Smooth muscle cell (in vitro differentiated cells): ENCODE measurements around the gene RNF7. TPM values are rescaled to one million over a fixed set of nuclear protein-coding genes. Genes with fewer than 3 reads are reported as not detected.

Source experiments
- DNase-seq: peaks from one replicate; lab custom pipeline; 2025; ENCODE audit not compliant: unreplicated experiment; lab: John Stamatoyannopoulos, UW
- H2AFZ ChIP-seq: fragments of 200-600 bp; sonication (generic); 2 replicates; pipeline ENCODE4 v1.6.0; 2016; ENCODE audit warnings: antibody characterized with exemption, low read depth, mild to moderate bottlenecking
- H3F3A ChIP-seq: fragments of 200-600 bp; sonication (generic); 2 replicates; pipeline ENCODE4 v1.6.0; 2017; ENCODE audit warnings: antibody characterized with exemption, low read depth
- H3K27ac ChIP-seq: fragments of 200-600 bp; sonication (generic); 2 replicates; pipeline ENCODE4 v1.5.1; 2016; ENCODE audit warnings: low read depth, mild to moderate bottlenecking
- H3K27me3 ChIP-seq: fragments of 200-600 bp; sonication (generic); 2 replicates; pipeline ENCODE4 v1.6.1; 2016; ENCODE audit warnings: low read depth, mild to moderate bottlenecking
- H3K36me3 ChIP-seq: fragments of 200-600 bp; sonication (generic); 2 replicates; pipeline ENCODE4 v1.5.1; 2016; ENCODE audit warnings: low read depth
- H3K4me1 ChIP-seq: fragments of 200-600 bp; sonication (generic); 2 replicates; pipeline ENCODE4 v1.5.1; 2016; ENCODE audit warnings: low read depth
- H3K4me2 ChIP-seq: fragments of 200-600 bp; sonication (generic); 2 replicates; pipeline ENCODE4 v1.6.0; 2016; ENCODE audit warnings: mild to moderate bottlenecking
- H3K4me3 ChIP-seq: fragments of 200-600 bp; sonication (generic); 2 replicates; pipeline ENCODE4 v1.5.1; 2016; ENCODE audit warnings: mild to moderate bottlenecking
- H3K79me2 ChIP-seq: fragments of 200-600 bp; sonication (generic); 2 replicates; pipeline ENCODE4 v1.6.0; 2016; ENCODE audit warnings: low read depth, mild to moderate bottlenecking
- H3K9ac ChIP-seq: fragments of 200-600 bp; sonication (generic); 2 replicates; pipeline ENCODE4 v1.6.0; 2016; ENCODE audit warnings: low read depth
- H3K9me3 ChIP-seq: fragments of 200-600 bp; sonication (generic); replicated peaks from 2 replicates; pipeline ENCODE4 v1.5.1; 2016; ENCODE audit warnings: low read depth
- H4K20me1 ChIP-seq: fragments of 200-600 bp; sonication (generic); 2 replicates; pipeline ENCODE4 v1.6.0; 2016; ENCODE audit warnings: low read depth
- whole genome bisulfite sequencing: methylation state at CpG from one replicate; pipeline ENCODE4 v1.1.7; 2016; ENCODE audit warnings: low lambda C conversion rate; 5-methylcytosine and 5-hydroxymethylcytosine counted together
- polyA plus RNA-seq: library from polyadenylated mRNA; unstranded; fragments of >200 nt; fragmentation: Nextera tagmentation; extraction: Ambion mirVana; gene quantifications from 2 replicates; pipeline ENCODE4 v1.2.1, GENCODE V29; 2016
- total RNA-seq: library from RNA; depleted of rRNA; stranded (reverse); fragments of >200 nt; gene quantifications from 2 replicates; pipeline ENCODE4 v1.2.3, GENCODE V29; 2014
- TF ChIP-seq, protein P1 (sequence below): fragments of 200-600 bp; sonication (generic); IDR thresholded peaks from 2 replicates; pipeline ENCODE4 v1.5.1; 2017; ENCODE audit warnings: borderline replicate concordance, mild to moderate bottlenecking, antibody characterized with exemption; ENCODE audit not compliant: insufficient read depth, poor library complexity, severe bottlenecking

The RNF7 gene
- total and polyA plus RNA-seq, 2 experiments from 2014 or later = 130 to 229 TPM

DNA sequence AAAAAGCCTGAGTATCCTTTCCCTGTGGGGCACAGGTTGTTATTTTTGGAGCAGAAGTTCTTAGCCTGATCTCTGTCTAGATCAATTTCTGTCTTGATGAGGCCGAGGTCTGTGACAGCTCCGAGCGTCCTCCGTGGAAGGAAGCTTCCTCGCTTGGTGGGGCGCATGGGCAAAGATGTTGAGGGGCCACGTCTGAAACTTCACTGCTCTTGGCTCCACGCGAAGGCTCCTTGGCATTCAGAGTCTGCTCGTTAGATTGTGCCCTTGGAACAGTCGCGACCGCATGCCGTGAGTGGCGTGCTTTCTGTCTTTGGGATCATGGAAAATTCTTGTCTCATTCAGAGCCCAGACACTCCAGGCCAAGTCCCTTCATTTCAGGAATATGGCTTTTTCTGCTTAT, 38.8 kb downstream of the RNF7 start:
- Histone ChIP-seq H3K4me1 (no peaks in the 10 kb centered on the region), H4K20me1 (no peaks in the 10 kb centered on the region), H3K4me3 (no peak overlapping the region), H2AFZ (no peak overlapping the region), H3F3A (no peaks in the 10 kb centered on the region), H3K27me3 (no peaks in the 10 kb centered on the region), H3K9me3 (no peaks in the 10 kb centered on the region), H3K27ac (no peak overlapping the region), H3K4me2 (no peak overlapping the region), H3K9ac (no peak overlapping the region), H3K79me2 (no peaks in the 10 kb centered on the region), H3K36me3 (no peaks in the 10 kb centered on the region)
- no peak for DNase-seq
- TF ChIP-seq, protein P1, sequence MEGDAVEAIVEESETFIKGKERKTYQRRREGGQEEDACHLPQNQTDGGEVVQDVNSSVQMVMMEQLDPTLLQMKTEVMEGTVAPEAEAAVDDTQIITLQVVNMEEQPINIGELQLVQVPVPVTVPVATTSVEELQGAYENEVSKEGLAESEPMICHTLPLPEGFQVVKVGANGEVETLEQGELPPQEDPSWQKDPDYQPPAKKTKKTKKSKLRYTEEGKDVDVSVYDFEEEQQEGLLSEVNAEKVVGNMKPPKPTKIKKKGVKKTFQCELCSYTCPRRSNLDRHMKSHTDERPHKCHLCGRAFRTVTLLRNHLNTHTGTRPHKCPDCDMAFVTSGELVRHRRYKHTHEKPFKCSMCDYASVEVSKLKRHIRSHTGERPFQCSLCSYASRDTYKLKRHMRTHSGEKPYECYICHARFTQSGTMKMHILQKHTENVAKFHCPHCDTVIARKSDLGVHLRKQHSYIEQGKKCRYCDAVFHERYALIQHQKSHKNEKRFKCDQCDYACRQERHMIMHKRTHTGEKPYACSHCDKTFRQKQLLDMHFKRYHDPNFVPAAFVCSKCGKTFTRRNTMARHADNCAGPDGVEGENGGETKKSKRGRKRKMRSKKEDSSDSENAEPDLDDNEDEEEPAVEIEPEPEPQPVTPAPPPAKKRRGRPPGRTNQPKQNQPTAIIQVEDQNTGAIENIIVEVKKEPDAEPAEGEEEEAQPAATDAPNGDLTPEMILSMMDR = no peak
- WGBS = 93% methylated on average over 15 of the region's 15 CpGs

DNA sequence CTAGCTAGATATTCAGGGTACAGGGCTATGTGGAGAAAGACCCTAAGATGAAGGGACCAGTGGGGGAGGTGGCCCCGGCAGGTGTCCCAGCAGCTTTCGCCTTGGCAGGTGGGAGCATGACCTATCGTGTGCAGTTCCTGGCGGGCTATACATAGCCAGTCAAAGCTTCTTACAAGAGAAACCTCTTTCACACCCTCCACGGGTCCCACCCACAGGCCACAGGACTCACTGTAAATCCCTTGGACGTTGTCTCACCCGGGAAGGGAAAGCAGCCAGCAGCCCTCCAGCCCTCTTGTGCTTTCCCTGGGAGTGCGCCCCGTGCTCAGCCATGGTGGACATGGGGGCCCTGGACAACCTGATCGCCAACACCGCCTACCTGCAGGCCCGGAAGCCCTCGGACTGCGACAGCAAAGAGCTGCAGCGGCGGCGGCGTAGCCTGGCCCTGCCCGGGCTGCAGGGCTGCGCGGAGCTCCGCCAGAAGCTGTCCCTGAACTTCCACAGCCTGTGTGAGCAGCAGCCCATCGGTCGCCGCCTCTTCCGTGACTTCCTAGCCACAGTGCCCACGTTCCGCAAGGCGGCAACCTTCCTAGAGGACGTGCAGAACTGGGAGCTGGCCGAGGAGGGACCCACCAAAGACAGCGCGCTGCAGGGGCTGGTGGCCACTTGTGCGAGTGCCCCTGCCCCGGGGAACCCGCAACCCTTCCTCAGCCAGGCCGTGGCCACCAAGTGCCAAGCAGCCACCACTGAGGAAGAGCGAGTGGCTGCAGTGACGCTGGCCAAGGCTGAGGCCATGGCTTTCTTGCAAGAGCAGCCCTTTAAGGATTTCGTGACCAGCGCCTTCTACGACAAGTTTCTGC, 40.1 kb downstream of the RNF7 start:
- no peaks in the 10 kb centered on the region for H3K36me3 ChIP-seq
- no peak overlapping the region for H3K4me3 ChIP-seq
- TF ChIP-seq, protein P1 = no peak
- H4K20me1 ChIP-seq = no peaks in the 10 kb centered on the region
- no peaks in the 10 kb centered on the region for H3K79me2 ChIP-seq
- H3K4me2 ChIP-seq = no peak overlapping the region
- H3K9me3 ChIP-seq = no peaks in the 10 kb centered on the region
- no peak overlapping the region for H2AFZ ChIP-seq
- no peak overlapping the region for H3K27ac ChIP-seq
- no peak for DNase-seq
- no peak overlapping the region for H3K9ac ChIP-seq
- H3F3A ChIP-seq = no peaks in the 10 kb centered on the region
- H3K27me3 ChIP-seq = no peaks in the 10 kb centered on the region
- no peaks in the 10 kb centered on the region for H3K4me1 ChIP-seq
- 97% methylated on average over 42 of the region's 42 CpGs for WGBS

DNA sequence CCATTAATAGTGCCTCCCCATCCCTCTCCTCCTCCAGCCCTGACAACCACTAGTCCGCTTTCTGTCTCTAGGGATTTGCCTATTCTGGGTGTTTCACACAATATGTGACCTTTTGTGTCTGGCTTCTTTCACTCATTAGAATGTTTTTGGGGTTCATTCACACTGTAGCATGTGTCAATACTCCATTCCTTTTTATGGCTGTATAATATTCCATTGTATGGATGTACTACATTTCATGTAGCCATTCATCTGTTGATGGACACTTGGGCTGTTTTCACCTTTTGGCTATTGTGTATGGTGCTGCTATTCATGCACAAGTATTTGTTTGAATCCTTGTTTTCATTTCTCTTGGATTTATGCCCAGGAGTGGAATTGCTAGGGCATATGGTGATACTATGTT, 41.6 kb downstream of the RNF7 start:
- no peaks in the 10 kb centered on the region for H3K79me2 ChIP-seq

More for the DNA sequence above, 41.6 kb downstream of the RNF7 start:
- Histone ChIP-seq H3K9me3 (no peaks in the 10 kb centered on the region), H3K36me3 (no peaks in the 10 kb centered on the region), H4K20me1 (no peaks in the 10 kb centered on the region), H3K4me3 (no peak overlapping the region), H3K27me3 (no peaks in the 10 kb centered on the region), H3K4me2 (no peak overlapping the region), H3K9ac (no peak overlapping the region), H3K27ac (no peak overlapping the region), H3K4me1 (no peaks in the 10 kb centered on the region), H2AFZ (no peak overlapping the region), H3F3A (no peaks in the 10 kb centered on the region)
- TF ChIP-seq, protein P1 = no peak
- 100% methylated on average over 1 of the region's 1 CpG for WGBS
- no peak for DNase-seq
